Mesodermal cell (in vitro differentiated cells): ENCODE results near the gene MAP2K7.
"Not testable (repeated sequence)": the region's sequence is repeated elsewhere in the genome, so short reads cannot be mapped to it uniquely, and the experiment has no call there.

ENCODE experiments used
- H3K27ac ChIP-seq: 2 replicates; pipeline ENCODE4 v1.7.0; 2013; ENCODE audit warnings: mild to moderate bottlenecking, low read depth, low read length, moderate library complexity; ENCODE audit not compliant: severe bottlenecking
- H3K36me3 ChIP-seq: 2 replicates; pipeline ENCODE4 v1.7.1; 2013; ENCODE audit warnings: mild to moderate bottlenecking, low read length, moderate library complexity; ENCODE audit not compliant: control insufficient read depth, insufficient read depth
- H3K4me1 ChIP-seq: one replicate; pipeline ENCODE4 v1.7.1; 2013; ENCODE audit warnings: mild to moderate bottlenecking, low read length; ENCODE audit not compliant: insufficient read depth, control insufficient read depth, poor library complexity, severe bottlenecking
- H3K4me3 ChIP-seq: 2 replicates; pipeline ENCODE4 v1.7.0; 2013; ENCODE audit warnings: low read length, control low read depth, mild to moderate bottlenecking; ENCODE audit not compliant: insufficient read depth, poor library complexity, severe bottlenecking; ENCODE audit errors: extremely low read depth
- H3K9me3 ChIP-seq: 2 replicates; pipeline ENCODE4 v1.7.1; 2013; ENCODE audit warnings: mild to moderate bottlenecking, low read length, moderate library complexity; ENCODE audit not compliant: control insufficient read depth
- WGBS, 2 experiments: methylation state at CpG; one replicate each; pipeline ENCODE4 v1.1.5; 2013; ENCODE audit warnings: missing lambda C conversion rate in 2 of 2; ENCODE audit not compliant: insufficient coverage in 2 of 2; 5-methylcytosine and 5-hydroxymethylcytosine counted together

The MAP2K7 gene

GRCh38 chr19:7941895-7942596, 38.4 kb downstream of the MAP2K7 start:
- peak overlapping the region; percentile 88 for H3K4me3 ChIP-seq
- H3K27ac ChIP-seq, result no peak overlapping the region
- no peaks in the 10 kb centered on the region for H3K9me3 ChIP-seq
- peaks cover 5% of the 10 kb centered on the region for H3K4me1 ChIP-seq
- WGBS, 2 experiments, result 96 to 97% methylated on average over 15 of the region's 19 CpGs
- H3K36me3 ChIP-seq, result peaks cover 38% of the 10 kb centered on the region

DNA sequence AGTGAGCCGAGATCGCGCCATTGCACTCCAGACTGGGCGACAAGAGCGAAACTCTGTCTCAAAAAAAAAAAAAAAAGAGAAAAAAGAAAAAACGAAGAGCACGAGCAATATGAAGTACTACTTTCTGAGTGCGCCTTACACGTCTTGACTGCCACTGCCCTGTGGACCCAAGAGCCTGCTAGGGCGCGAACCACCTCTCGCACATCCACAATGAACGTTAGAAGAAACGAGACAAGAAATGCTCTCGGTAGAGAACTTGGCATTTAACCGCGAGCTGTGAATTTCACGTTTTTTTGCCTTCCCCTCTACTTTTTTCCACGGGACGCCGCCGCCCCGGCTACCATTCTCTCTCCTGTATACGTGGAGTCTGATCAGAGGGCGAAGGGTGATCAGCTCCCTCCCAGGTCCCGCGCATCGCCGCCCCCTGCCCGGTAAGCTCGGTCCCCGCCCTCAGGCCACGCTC, 39.3 kb downstream of the MAP2K7 start:
- H3K4me3 ChIP-seq, result peak overlapping the region; percentile 88
- peak overlapping the region; percentile 98 for H3K27ac ChIP-seq
- WGBS, 2 experiments, result 12 to 21% methylated on average over 18 to 31 of the region's 33 CpGs
- H3K4me1 ChIP-seq, result peaks cover 5% of the 10 kb centered on the region
- peaks cover 31% of the 10 kb centered on the region for H3K36me3 ChIP-seq
- no peaks in the 10 kb centered on the region for H3K9me3 ChIP-seq

DNA sequence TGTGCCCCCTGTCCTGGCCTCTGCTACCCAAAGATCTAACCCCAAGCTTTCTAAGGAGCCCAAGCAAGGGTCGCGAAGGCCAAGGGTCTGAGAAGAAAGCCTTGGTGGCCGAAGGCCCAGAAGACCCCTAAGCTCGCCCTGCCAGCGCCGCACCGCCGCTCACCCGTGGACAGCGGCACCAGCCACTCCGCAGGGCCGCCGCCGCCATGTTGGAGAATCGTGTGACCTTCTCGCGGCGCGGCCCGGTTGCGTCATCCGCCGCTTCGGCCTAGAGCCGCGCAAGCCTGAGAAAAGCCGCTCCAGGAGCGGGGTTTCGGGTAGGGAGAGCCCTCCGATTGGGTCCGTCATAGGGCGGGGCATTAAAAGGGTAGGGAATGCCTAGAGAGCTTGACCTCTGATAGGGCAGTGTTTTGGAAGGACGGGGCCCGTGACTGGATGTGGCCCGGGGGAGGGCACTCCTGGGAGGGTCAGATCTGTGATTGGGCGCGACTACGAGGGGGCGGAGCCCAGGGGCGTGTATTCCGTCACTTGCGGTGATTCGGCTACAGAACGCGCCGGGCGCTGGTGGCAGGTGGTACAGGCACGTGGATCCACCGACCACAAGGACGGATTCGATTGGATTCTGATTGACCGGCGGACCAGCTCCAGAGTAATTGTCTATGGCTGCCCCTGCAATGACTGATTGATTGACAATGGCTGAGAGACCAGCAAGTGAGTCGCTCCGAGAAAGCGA, 39.9 kb downstream of the MAP2K7 start, which contains the start of gene TIMM44:
Gene TIMM44 (minus strand): TSS at position 223 of the 733 bp plus-strand sequence. CDS start 15 bp downstream, at position 208.
- Histone ChIP-seq H3K36me3 (peaks cover 26% of the 10 kb centered on the region), H3K9me3 (no peaks in the 10 kb centered on the region), H3K27ac (peak within 1 kb of the TSS; percentile 98), H3K4me1 (peaks cover 5% of the 10 kb centered on the region), H3K4me3 (peak within 1 kb of the TSS; percentile 88)
- 0% methylated on average over 53 to 55 of the region's 56 CpGs for WGBS, 2 experiments

DNA sequence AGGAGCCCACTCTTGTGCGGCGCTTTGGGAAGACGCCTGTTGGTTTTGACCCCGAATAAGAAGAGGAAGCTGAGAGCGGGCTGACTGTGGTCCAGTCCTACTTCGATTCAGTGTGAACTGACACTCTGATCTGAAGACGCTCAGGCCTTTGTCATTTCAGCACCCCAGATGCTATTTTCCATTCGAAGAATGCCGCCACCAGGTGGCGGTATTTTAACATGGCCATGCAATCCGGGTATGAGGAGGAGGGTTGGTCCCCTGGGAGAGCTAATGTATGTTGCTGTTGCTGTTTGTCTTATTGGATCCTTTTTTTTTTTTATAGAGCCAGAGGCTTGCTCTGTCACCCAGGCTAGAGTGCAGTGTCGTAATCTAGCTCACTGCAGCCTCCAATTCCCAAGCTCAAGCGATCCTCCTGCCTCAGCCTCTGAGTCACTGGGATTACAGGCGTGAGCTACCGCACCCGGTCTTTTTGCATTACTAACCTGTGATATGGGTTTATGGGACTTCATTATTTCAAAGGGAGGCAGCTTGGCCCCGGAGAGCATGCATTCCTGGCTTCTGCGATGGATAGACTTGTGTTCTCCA, 40.6 kb downstream of the MAP2K7 start:
- Histone ChIP-seq H3K27ac (peak overlapping the region; percentile 94), H3K36me3 (peaks cover 22% of the 10 kb centered on the region), H3K4me3 (peak overlapping the region; percentile 88), H3K9me3 (no peaks in the 10 kb centered on the region), H3K4me1 (peaks cover 5% of the 10 kb centered on the region)
- 33 to 44% methylated on average over 13 to 15 of the region's 18 CpGs for WGBS, 2 experiments

- WGBS, 2 experiments, result 94 to 100% methylated on average over 3 to 4 of the region's 4 CpGs
- no peak overlapping the region for H3K4me3 ChIP-seq
These were observed 44.3 kb downstream of the MAP2K7 start for GRCh38 chr19:7947939-7948338.

DNA sequence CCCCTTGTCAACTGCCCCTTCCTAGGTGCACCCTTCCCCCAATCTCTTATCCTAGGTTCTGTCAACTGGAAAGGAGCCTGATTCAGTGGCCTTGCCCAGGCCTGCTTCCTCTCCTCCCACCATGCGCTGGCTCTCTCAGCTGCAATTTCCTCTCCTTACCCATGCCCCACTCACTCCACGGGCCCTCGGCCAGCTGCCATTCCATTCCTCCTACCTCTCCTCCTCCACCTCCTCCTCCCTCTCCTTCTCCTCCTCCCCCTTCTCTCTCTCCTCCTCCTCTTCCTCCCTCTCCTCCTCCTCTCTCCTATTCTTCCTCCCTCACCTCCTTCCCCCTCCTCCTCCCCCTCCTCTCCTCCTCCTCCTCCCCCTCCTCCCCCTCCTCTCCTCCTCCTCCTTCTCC, 49.4 kb downstream of the MAP2K7 start:
- H3K4me1 ChIP-seq, result peaks cover 2% of the 10 kb centered on the region
- WGBS, 2 experiments, result 60 to 69% methylated on average over 3 of the region's 3 CpGs
- no peaks in the 10 kb centered on the region for H3K9me3 ChIP-seq
- no peak overlapping the region for H3K4me3 ChIP-seq
- peaks cover 3% of the 10 kb centered on the region for H3K36me3 ChIP-seq
- no peak overlapping the region for H3K27ac ChIP-seq

More at GRCh38 chr19:7947939-7948338, 44.3 kb downstream of the MAP2K7 start:
- Histone ChIP-seq H3K27ac (no peak overlapping the region), H3K4me1 (peaks cover 1% of the 10 kb centered on the region), H3K9me3 (no peaks in the 10 kb centered on the region), H3K36me3 (peaks cover 4% of the 10 kb centered on the region)

- H3K36me3 ChIP-seq, result peaks cover 8% of the 10 kb centered on the region
- H3K27ac ChIP-seq, result no peak overlapping the region
- H3K4me3 ChIP-seq, result no peak overlapping the region
- peaks cover 2% of the 10 kb centered on the region for H3K4me1 ChIP-seq
- no peaks in the 10 kb centered on the region for H3K9me3 ChIP-seq
- 73 to 79% methylated on average over 4 to 7 of the region's 7 CpGs for WGBS, 2 experiments
These were observed 49.9 kb downstream of the MAP2K7 start for GRCh38 chr19:7953576-7953975.

DNA sequence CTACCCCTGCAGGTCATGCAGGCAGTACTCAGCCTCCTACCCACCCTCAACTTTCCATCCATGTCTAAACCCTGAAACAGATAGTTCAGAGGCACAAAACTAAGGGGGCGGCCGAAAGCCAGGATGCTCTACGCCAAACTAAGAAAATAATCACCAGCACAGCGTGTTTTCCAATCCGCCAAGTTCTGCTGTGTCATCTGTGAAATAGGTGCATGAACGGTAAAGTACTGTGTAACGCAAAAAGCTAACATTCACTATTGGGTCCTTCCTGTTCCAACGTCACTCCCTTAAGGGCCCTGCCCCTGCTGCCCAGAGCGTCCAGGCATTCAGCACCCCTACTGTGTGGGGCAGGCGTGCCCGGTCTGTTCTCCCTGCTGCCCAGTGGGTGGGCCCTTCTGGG, 52.0 kb downstream of the MAP2K7 start:
- H3K36me3 ChIP-seq, result peaks cover 21% of the 10 kb centered on the region
- peaks cover 2% of the 10 kb centered on the region for H3K4me1 ChIP-seq
- no peaks in the 10 kb centered on the region for H3K9me3 ChIP-seq
- H3K27ac ChIP-seq, result no peak overlapping the region
- no peak overlapping the region for H3K4me3 ChIP-seq
- 93% methylated on average over 7 to 11 of the region's 11 CpGs for WGBS, 2 experiments

- no peaks in the 10 kb centered on the region for H3K9me3 ChIP-seq
- no peak overlapping the region for H3K27ac ChIP-seq
- H3K4me1 ChIP-seq, result no peaks in the 10 kb centered on the region
- WGBS, 2 experiments, result 96 to 99% methylated on average over 5 to 6 of the region's 6 CpGs
- H3K4me3 ChIP-seq, result no peak overlapping the region
- H3K36me3 ChIP-seq, result peaks cover 56% of the 10 kb centered on the region
These were observed 55.5 kb downstream of the MAP2K7 start for GRCh38 chr19:7959211-7959610.

DNA sequence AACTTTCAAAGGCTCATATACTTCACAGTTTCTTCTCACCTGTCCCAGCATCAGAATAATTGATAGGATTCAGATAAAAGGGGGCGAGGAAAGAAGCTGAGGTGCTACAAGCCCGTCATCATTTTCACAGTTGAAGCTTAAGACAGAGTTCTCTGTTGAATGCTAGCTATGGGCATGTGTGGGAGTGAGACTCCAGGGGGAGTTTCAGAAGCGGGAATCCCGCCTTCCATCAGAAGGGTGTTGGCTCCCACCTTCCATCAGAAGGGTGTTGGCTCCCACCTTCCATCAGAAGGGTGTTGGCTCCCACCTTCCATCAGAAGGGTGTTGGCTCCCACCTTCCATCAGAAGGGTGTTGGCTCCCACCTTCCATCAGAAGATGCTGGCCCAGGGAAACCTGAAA, 57.4 kb downstream of the MAP2K7 start:
- H3K4me1 ChIP-seq, H3K4me3 ChIP-seq, H3K9me3 ChIP-seq, H3K27ac ChIP-seq: not testable (repeated sequence)
- 94 to 100% methylated on average over 2 of the region's 4 CpGs for WGBS, 2 experiments
- H3K36me3 ChIP-seq, result peaks cover 74% of the 10 kb centered on the region
